G401.6 (cell line): ENCODE results near the gene AGPAT2.

Source experiments
- FAIRE-seq: peaks from 2 replicates; lab custom pipeline; 2012; peaks lifted over from hg19 to GRCh38; lab: Jason Lieb, UNC

Gene AGPAT2

GRCh38 chr9:136673088-136673974 lies 13.9 kb downstream of the AGPAT2 start:
- FAIRE-seq = no peak

GRCh38 chr9:136672431-136673087 lies 14.7 kb downstream of the AGPAT2 start:
- FAIRE-seq = no peak

GRCh38 chr9:136671646-136672430 lies 15.4 kb downstream of the AGPAT2 start:
- no peak for FAIRE-seq

GRCh38 chr9:136671254-136671614 lies 16.0 kb downstream of the AGPAT2 start:
- no peak for FAIRE-seq

GRCh38 chr9:136670576-136671253 lies 16.5 kb downstream of the AGPAT2 start:
- FAIRE-seq = no peak

GRCh38 chr9:136669791-136670464 lies 17.3 kb downstream of the AGPAT2 start:
- FAIRE-seq = no peak

GRCh38 chr9:136668983-136669790 lies 18.1 kb downstream of the AGPAT2 start:
- no peak for FAIRE-seq

GRCh38 chr9:136667940-136668760 lies 19.1 kb downstream of the AGPAT2 start:
- FAIRE-seq = no peak

- no peak for FAIRE-seq
Observed at GRCh38 chr9:136667214-136667939, 19.9 kb downstream of the AGPAT2 start.

- FAIRE-seq = no peak
Observed at GRCh38 chr9:136666372-136667213, 20.7 kb downstream of the AGPAT2 start.

GRCh38 chr9:136665704-136666371 lies 21.4 kb downstream of the AGPAT2 start:
- no peak for FAIRE-seq

- FAIRE-seq = no peak
Observed at GRCh38 chr9:136665111-136665703, 22.1 kb downstream of the AGPAT2 start.

GRCh38 chr9:136664000-136664915 lies 23.0 kb downstream of the AGPAT2 start:
- FAIRE-seq = no peak

GRCh38 chr9:136662656-136663581 lies 24.3 kb downstream of the AGPAT2 start, which contains the start of gene EGFL7:
TSS of gene EGFL7 (plus strand) at chr9:136662916. CDS start at chr9:136668283, 5,367 bp downstream.
- no peak for FAIRE-seq

GRCh38 chr9:136662326-136662655 lies 25.0 kb downstream of the AGPAT2 start:
- no peak for FAIRE-seq
